OCI-LY7 (cell line): Measurements from ENCODE around the gene FNDC3B. TPM values are rescaled to one million over a fixed set of nuclear protein-coding genes. Genes with fewer than 3 reads are reported as not detected.
A peak's percentile ranks its signal among the peaks of the same experiment; 100 is the strongest.

ENCODE experiments used
- BruUV-seq: library from RNA; stranded (reverse); fragments of 400-500 nt; replicated peaks from 2 replicates; lab custom pipeline; 2021; lab: Mats Ljungman, UMichigan
- CTCF ChIA-PET: fragments of 300-600 bp; sonication (Branson Sonifier 250); formaldehyde crosslinking; loops from one replicate; lab custom pipeline; 2022; ENCODE audit warnings: antibody characterized with exemption; ENCODE audit not compliant: unreplicated experiment; lab: Charles Lee
- POLR2A ChIA-PET: fragments of 300-600 bp; sonication (Branson Sonifier 250); formaldehyde crosslinking; loops from one replicate; lab custom pipeline; 2022; ENCODE audit warnings: antibody characterized with exemption; lab: Charles Lee
- DNase-seq: peaks from one replicate; pipeline ENCODE4 v3.0.0-alpha.2; 2015; ENCODE audit warnings: low spot score
- H2AFZ ChIP-seq: fragments of 200-600 bp; sonication (generic), shearing (Covaris generic); 2 replicates; pipeline ENCODE4 v1.6.1; 2014; ENCODE audit warnings: mild to moderate bottlenecking, antibody characterized with exemption, low read length, moderate library complexity
- H3K27ac ChIP-seq: fragments of 200-600 bp; sonication (generic); 2 replicates; pipeline ENCODE4 v1.5.1; 2014; ENCODE audit warnings: mixed run types, low read depth, mild to moderate bottlenecking, moderate library complexity, low read length, inconsistent platforms; ENCODE audit not compliant: poor library complexity, severe bottlenecking
- H3K36me3 ChIP-seq: fragments of 200-600 bp; sonication (generic); 2 replicates; pipeline ENCODE4 v1.6.1; 2014; ENCODE audit warnings: mild to moderate bottlenecking, antibody characterized with exemption, low read length, moderate library complexity, mixed read lengths; ENCODE audit not compliant: insufficient read depth
- H3K4me1 ChIP-seq: fragments of 200-600 bp; sonication (generic); 2 replicates; pipeline ENCODE4 v1.5.1; 2014; ENCODE audit warnings: mild to moderate bottlenecking, low read length; ENCODE audit not compliant: insufficient read depth, poor library complexity, severe bottlenecking
- H3K4me2 ChIP-seq: fragments of 200-600 bp; sonication (generic); 2 replicates; pipeline ENCODE4 v1.6.1; 2014; ENCODE audit warnings: mild to moderate bottlenecking, low read length
- H3K4me3 ChIP-seq: fragments of 200-600 bp; sonication (generic); 2 replicates; pipeline ENCODE4 v1.5.1; 2014; ENCODE audit warnings: mild to moderate bottlenecking, low read depth, low read length; ENCODE audit not compliant: poor library complexity, severe bottlenecking
- H3K79me2 ChIP-seq: fragments of 200-600 bp; sonication (generic); 2 replicates; pipeline ENCODE4 v1.6.1; 2016; ENCODE audit warnings: low read depth, mild to moderate bottlenecking, low read length, moderate library complexity, mixed read lengths; ENCODE audit not compliant: insufficient read depth
- H3K9me2 ChIP-seq: fragments of 200-600 bp; sonication (generic); 2 replicates; pipeline ENCODE4 v1.6.1; 2016; ENCODE audit warnings: mild to moderate bottlenecking, low read length, mixed read lengths; ENCODE audit not compliant: insufficient read depth
- H3K9me3 ChIP-seq: fragments of 200-600 bp; sonication (generic); 2 replicates; pipeline ENCODE4 v1.6.1; 2014; ENCODE audit warnings: mild to moderate bottlenecking, mixed run types, low read length, mixed read lengths
- H4K20me1 ChIP-seq: fragments of 200-600 bp; sonication (generic); 2 replicates; pipeline ENCODE4 v1.6.1; 2014; ENCODE audit warnings: mild to moderate bottlenecking, antibody characterized with exemption, low read length, moderate library complexity, mixed read lengths; ENCODE audit not compliant: insufficient read depth
- CTCF ChIP-seq: fragments of 200-600 bp; sonication (generic); conservative IDR thresholded peaks from 2 replicates; pipeline ENCODE4 v1.5.1; 2014; ENCODE audit warnings: mild to moderate bottlenecking, antibody characterized with exemption, low read length, moderate library complexity, mixed read lengths
- EZH2phosphoT487 ChIP-seq: fragments of 200-600 bp; sonication (generic); IDR thresholded peaks from 2 replicates; pipeline ENCODE4 v1.6.1; 2018; ENCODE audit warnings: low read depth, borderline replicate concordance, mild to moderate bottlenecking, mixed run types, antibody characterized with exemption, low read length, moderate library complexity, mixed read lengths
- intact Hi-C: fragments of 100-400 bp; cut with micrococcal nuclease; formaldehyde crosslinking; loops from one replicate; pipeline ENCODE4 v1.10.0; 2022; ENCODE audit not compliant: unreplicated experiment
- total RNA-seq, 2 experiments: library from RNA; depleted of rRNA in 1 of 2; stranded (reverse); fragments of >200 nt in 1 of 2; shearing (Covaris generic) in 1 of 2; gene quantifications; 2 replicates each; pipeline ENCODE4 v1.2.3, GENCODE V29; 2014 to 2022

FNDC3B gene
- total RNA-seq, 2 experiments from 2014 or later = 23.3 to 28.5 TPM

GRCh38 chr3:172142864-172143451 is 103.6 kb downstream of the FNDC3B start:
- BruUV-seq = no TSS peak
- ChIA-PET POLR2A (interaction anchor here (0.6 to 4.6 kb wide), 6 partner anchors 9 to 646 kb away, joined by 3 to 35 read pairs (median 4); no protein-coding TSS in a partner anchor), CTCF (no interaction called here)
- Histone ChIP-seq H3K27ac (peak overlapping the region; percentile 58), H3K79me2 (no peaks in the 10 kb centered on the region), H3K9me3 (no peaks in the 10 kb centered on the region; the same call in 1 of the 2 replicates), H3K4me2 (peak overlapping the region; percentile 54), H3K36me3 (no peaks in the 10 kb centered on the region), H3K4me3 (peak overlapping the region; percentile 21), H2AFZ (no peak overlapping the region), H4K20me1 (no peaks in the 10 kb centered on the region), H3K9me2 (no peaks in the 10 kb centered on the region), H3K4me1 (peaks cover 48% of the 10 kb centered on the region)
- no peak for TF ChIP-seq CTCF
- no peak for TF ChIP-seq EZH2phosphoT487
- DNase-seq = no peak
- intact Hi-C loops = loop anchor here (1.0 to 5.0 kb wide), 2 partner anchors 36 to 106 kb away; partner anchors contain the start of gene FNDC3B

- H4K20me1 ChIP-seq = no peaks in the 10 kb centered on the region
- DNase-seq = no peak
- BruUV-seq = no TSS peak
- no peak overlapping the region for H3K4me3 ChIP-seq
- H3K27ac ChIP-seq = no peak overlapping the region
- H3K36me3 ChIP-seq = no peaks in the 10 kb centered on the region
- no peak for TF ChIP-seq EZH2phosphoT487
- no peak for TF ChIP-seq CTCF
- H3K9me3 ChIP-seq = no peaks in the 10 kb centered on the region; the same call in 1 of the 2 replicates
- H2AFZ ChIP-seq = no peak overlapping the region
- CTCF ChIA-PET = no interaction called here
- no peak overlapping the region for H3K4me2 ChIP-seq
- H3K4me1 ChIP-seq = peaks cover 52% of the 10 kb centered on the region
- H3K9me2 ChIP-seq = no peaks in the 10 kb centered on the region
- H3K79me2 ChIP-seq = no peaks in the 10 kb centered on the region
- POLR2A ChIA-PET = interaction anchor here (1.7 to 1.8 kb wide), 2 partner anchors 13 to 16 kb away, joined by 5 to 7 read pairs; no protein-coding TSS in a partner anchor
- intact Hi-C loops = loop anchor here (5.0 kb wide), 1 partner anchor 107 kb away; the partner anchor contains the start of gene FNDC3B
Measured at GRCh38 chr3:172143739-172144497, 104.5 kb downstream of the FNDC3B start.
